Spleen (tissue), 11 donors: ENCODE measurements around the gene PTRH2. TPM values are rescaled to one million over a fixed set of nuclear protein-coding genes. Genes with fewer than 3 reads are reported as not detected.

Experiments used
- DNase-seq: peaks from one replicate; pipeline ENCODE4 v3.0.0-alpha.2; 2020
- H3K27ac ChIP-seq, 8 donors: fragments of 200-600 bp; sonication (generic) in 7 of 8; 1 replicate in 4 of 8; 2 replicates in 4 of 8; pipeline versions ENCODE4 v1.5.0 to v1.8.0; 2016 to 2021; ENCODE audit warnings: inconsistent platforms in 4 of 8, mild to moderate bottlenecking in 4 of 8, moderate library complexity in 1 of 8
- H3K27me3 ChIP-seq, 7 donors: fragments of 200-600 bp; sonication (generic) in 6 of 7; replicated peaks in 1 of 7; 1 replicate in 4 of 7; 2 replicates in 3 of 7; pipeline versions ENCODE4 v1.5.0 to v1.8.0; 2016 to 2021; ENCODE audit warnings: inconsistent platforms in 3 of 7, mild to moderate bottlenecking in 1 of 7
- H3K36me3 ChIP-seq, 6 donors: fragments of 200-600 bp; sonication (generic) in 5 of 6; 1 replicate in 4 of 6; 2 replicates in 2 of 6; pipeline versions ENCODE4 v1.5.0 to v1.8.0; 2016 to 2021; ENCODE audit warnings: inconsistent platforms in 2 of 6
- H3K4me1 ChIP-seq, 6 donors: fragments of 200-600 bp; sonication (generic) in 5 of 6; 1 replicate in 3 of 6; 2 replicates in 3 of 6; pipeline versions ENCODE4 v1.5.0 to v1.8.0; 2016 to 2021; ENCODE audit warnings: inconsistent platforms in 3 of 6
- H3K4me3 ChIP-seq, 8 donors: fragments of 200-600 bp; sonication (generic) in 7 of 8; 1 replicate in 4 of 8; 2 replicates in 4 of 8; pipeline versions ENCODE4 v1.5.0 to v1.8.0; 2016 to 2021; ENCODE audit warnings: inconsistent platforms in 4 of 8, mild to moderate bottlenecking in 4 of 8, moderate library complexity in 2 of 8
- H3K9me3 ChIP-seq, 8 donors: fragments of 200-600 bp; sonication (generic) in 7 of 8; 1 replicate in 4 of 8; 2 replicates in 4 of 8; pipeline versions ENCODE4 v1.5.0 to v1.8.0; 2016 to 2021; ENCODE audit warnings: inconsistent platforms in 4 of 8
- CTCF ChIP-seq, 11 experiments: fragments of 200-600 bp in 7 of 11; fragments of 450-650 bp in 4 of 11; sonication (generic) in 4 of 11; IDR thresholded peaks in 8 of 11; conservative IDR thresholded peaks in 3 of 11; 1 replicate in 7 of 11; 2 replicates in 4 of 11; pipeline versions ENCODE4 v1.4.0 to v1.8.0; 2016 to 2021; ENCODE audit warnings: antibody characterized with exemption in 11 of 11, inconsistent platforms in 4 of 11, mild to moderate bottlenecking in 1 of 11
- POLR2A ChIP-seq, 3 donors: fragments of 450-650 bp; IDR thresholded peaks; one replicate each; pipeline ENCODE4 v1.5.1; 2017; ENCODE audit warnings: antibody characterized with exemption in 3 of 3, mild to moderate bottlenecking in 1 of 3
- POLR2AphosphoS5 ChIP-seq, 3 donors: sonication (generic); formaldehyde crosslinking; IDR thresholded peaks; one replicate each; pipeline ENCODE4 v1.5.1; 2017; ENCODE audit warnings: antibody characterized with exemption in 3 of 3
- WGBS, 5 donors: extraction: QIAGEN DNeasy Blood & Tissue Kit in 3 of 5; methylation state at CpG; one replicate each; pipeline versions ENCODE4 v1.1.5 to v1.1.7; 2013 to 2018; 5-methylcytosine and 5-hydroxymethylcytosine counted together
- intact Hi-C: fragments of 100-400 bp; cut with DNase I; formaldehyde crosslinking; loops from one replicate; pipeline ENCODE4 v1.15.0; 2023; ENCODE audit warnings: low total_unique reads
- polyA plus RNA-seq, 3 donors: library from polyadenylated mRNA; stranded (reverse); fragments of 200-250 nt; gene quantifications; one replicate each; pipeline ENCODE4 v1.2.1, GENCODE V29; 2013
- total RNA-seq, 7 donors: library from RNA; depleted of rRNA in 3 of 7; stranded (reverse); fragments of >200 nt in 3 of 7; fragmentation: NEBNext Ultra II Directional in 4 of 7; extraction: Animal tissue kit (Norgen Biotek cat#: 25700) in 4 of 7; gene quantifications; one replicate each; pipeline versions ENCODE4 v1.1.0 to v1.2.1, GENCODE V29; 2016 to 2021
- donor health status: healthy with polysubstance abuse.
- donor health status: DM: no; HTN: no; CAD: no; lungs with moderate emphysema.
- donor health status: DM: no; HTN: no; CAD: no.
- donor health status: Bipolar disorder and iron deficiency.
- donor health status: healthy.
- donor health status: DM: no; HTN: no; CAD: no.
- donor health status: DM: yes; HTN: yes; CAD: no.

PTRH2 gene
- total and polyA plus RNA-seq, 10 donors, result 14.4 to 30.9 (median 21.8) TPM

DNA sequence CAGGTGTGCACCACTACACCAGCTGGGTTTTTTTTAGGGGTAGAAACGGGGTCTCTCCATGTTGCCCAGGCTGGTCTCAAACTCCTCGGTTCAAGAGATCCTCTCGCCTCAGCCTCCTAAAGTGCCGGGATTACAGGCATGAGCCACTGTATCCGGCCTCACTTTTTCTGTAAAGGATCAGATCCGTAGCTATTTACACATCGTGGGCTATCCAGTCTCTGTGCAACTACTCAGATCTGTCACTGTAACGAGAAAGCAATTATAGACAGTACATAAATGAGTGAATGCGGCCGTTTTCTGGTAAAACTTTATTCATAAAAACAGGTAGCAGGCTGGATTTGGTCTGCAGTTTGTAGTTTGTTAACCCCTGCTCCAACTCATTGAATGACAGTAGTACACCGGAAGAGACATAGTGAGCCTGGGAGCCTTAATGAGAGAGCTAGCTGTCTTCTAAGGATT lies 44.8 kb upstream of the PTRH2 start:
- WGBS, 5 donors, result 62 to 84% (median 80%) methylated on average over 11 of the region's 11 CpGs
- H3K4me1 ChIP-seq, result peaks cover 0 to 61% (median 26%) of the 10 kb centered on the region in 6 donors
- no peak for TF ChIP-seq POLR2AphosphoS5 (IDR thresholded peaks at IDR 0.05)
- no peak for TF ChIP-seq POLR2A (IDR thresholded peaks at IDR 0.05)
- no peak for TF ChIP-seq CTCF (IDR thresholded peaks at IDR 0.05 in 8 of 11, conservative IDR thresholded peaks at IDR 0.05 in 3 of 11)
- peak overlapping the region in 1 of 8 donors; percentile 7 for H3K4me3 ChIP-seq
- peak overlapping the region in 6 of 8 donors; percentile 5 to 73 (median 50) for H3K27ac ChIP-seq
- H3K9me3 ChIP-seq, result no peaks in the 10 kb centered on the region
- no peaks in the 10 kb centered on the region for H3K27me3 ChIP-seq
- no peak for DNase-seq
- H3K36me3 ChIP-seq, result peaks cover 0 to 70% (median 4%) of the 10 kb centered on the region in 6 donors
- intact Hi-C loops, result loop anchor here (5.0 kb wide), 1 partner anchor 100 kb away; no protein-coding TSS in a partner anchor

GRCh38 chr17:59748591-59748990 lies 41.4 kb upstream of the PTRH2 start:
- H3K4me1 ChIP-seq, result peaks cover 0 to 37% (median 15%) of the 10 kb centered on the region in 6 donors
- TF ChIP-seq CTCF (IDR thresholded peaks at IDR 0.05 in 8 of 11, conservative IDR thresholded peaks at IDR 0.05 in 3 of 11), result no peak
- TF ChIP-seq POLR2A (IDR thresholded peaks at IDR 0.05), result no peak
- TF ChIP-seq POLR2AphosphoS5 (IDR thresholded peaks at IDR 0.05), result no peak
- WGBS, 5 donors, result 96 to 100% (median 98%) methylated on average over 1 of the region's 1 CpG
- H3K27me3 ChIP-seq, result no peaks in the 10 kb centered on the region
- intact Hi-C loops, result no loop called here
- H3K36me3 ChIP-seq, result peaks cover 0 to 59% (median 0%) of the 10 kb centered on the region in 6 donors
- H3K27ac ChIP-seq, result no peak overlapping the region
- H3K4me3 ChIP-seq, result no peak overlapping the region
- H3K9me3 ChIP-seq, result peaks cover 0 to 3% (median 0%) of the 10 kb centered on the region in 8 donors
- no peak for DNase-seq

DNA sequence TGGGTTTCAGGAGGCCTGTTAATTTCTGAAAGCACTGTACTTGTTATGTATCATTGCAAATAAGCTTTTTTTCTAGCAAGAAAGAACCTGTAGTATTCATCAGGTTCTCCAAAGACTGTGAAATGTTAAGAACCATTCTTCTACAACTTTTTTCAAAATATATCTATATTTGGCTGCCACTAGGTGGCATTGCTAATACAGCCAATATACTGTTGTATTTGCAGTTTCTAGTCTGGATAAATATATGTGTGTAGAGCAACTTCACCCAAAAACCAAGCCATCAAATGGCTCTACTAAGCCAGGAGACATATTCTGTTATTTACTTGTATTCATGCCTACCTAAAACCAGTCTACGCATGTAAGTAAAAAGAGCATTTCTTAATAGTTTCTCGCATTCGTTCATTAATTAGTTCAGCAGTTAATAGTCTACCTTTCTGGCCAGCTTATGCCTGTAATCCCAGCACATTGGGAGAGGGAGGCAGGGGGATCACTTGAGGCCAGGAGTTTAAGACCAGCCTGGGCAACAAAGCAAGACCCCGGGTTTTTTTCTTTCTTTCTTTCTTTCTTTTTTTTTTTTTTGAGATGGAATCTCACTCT lies 39.7 kb upstream of the PTRH2 start:
- Histone ChIP-seq H3K4me1 (peaks cover 0 to 20% (median 3%) of the 10 kb centered on the region in 6 donors), H3K27ac (no peak overlapping the region), H3K27me3 (no peaks in the 10 kb centered on the region), H3K36me3 (peaks cover 0 to 63% (median 6%) of the 10 kb centered on the region in 6 donors), H3K9me3 (peaks cover 0 to 8% (median 0%) of the 10 kb centered on the region in 8 donors), H3K4me3 (no peak overlapping the region)
- no peak for DNase-seq
- TF ChIP-seq POLR2AphosphoS5 (IDR thresholded peaks at IDR 0.05), result no peak
- TF ChIP-seq POLR2A (IDR thresholded peaks at IDR 0.05), result no peak
- TF ChIP-seq CTCF (IDR thresholded peaks at IDR 0.05 in 8 of 11, conservative IDR thresholded peaks at IDR 0.05 in 3 of 11), result peak in 9 of 11 experiments; percentile 17 to 57 (median 47)
- intact Hi-C loops, result no loop called here
- WGBS, 5 donors, result 91 to 96% (median 94%) methylated on average over 4 of the region's 4 CpGs

DNA sequence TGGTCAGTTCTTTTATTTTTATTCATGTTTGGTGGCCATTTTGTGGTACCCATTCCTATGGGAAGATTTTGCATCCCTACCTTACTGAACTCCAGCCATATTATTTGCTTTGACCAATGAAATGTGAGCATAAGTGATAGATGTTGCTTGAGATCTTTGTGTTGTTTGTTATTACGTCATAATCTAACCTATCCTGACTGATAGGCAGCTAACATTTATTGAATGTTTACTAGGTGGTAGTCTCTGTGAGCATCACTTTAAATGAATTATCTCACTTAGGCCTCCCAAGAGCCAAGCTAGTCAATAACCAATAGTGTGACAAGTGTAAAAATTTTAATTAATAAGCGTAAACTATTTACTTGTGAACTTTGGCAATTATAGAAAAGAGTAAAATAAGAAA lies 37.8 kb upstream of the PTRH2 start:
- no peak for DNase-seq
- H3K4me1 ChIP-seq, result peaks cover 0 to 9% (median 0%) of the 10 kb centered on the region in 6 donors
- no peak for TF ChIP-seq CTCF (IDR thresholded peaks at IDR 0.05 in 8 of 11, conservative IDR thresholded peaks at IDR 0.05 in 3 of 11)
- no peak for TF ChIP-seq POLR2AphosphoS5 (IDR thresholded peaks at IDR 0.05)
- TF ChIP-seq POLR2A (IDR thresholded peaks at IDR 0.05), result no peak
- intact Hi-C loops, result no loop called here
- H3K36me3 ChIP-seq, result peaks cover 0 to 71% (median 11%) of the 10 kb centered on the region in 6 donors
- peaks cover 0 to 8% (median 0%) of the 10 kb centered on the region in 8 donors for H3K9me3 ChIP-seq
- 92 to 98% (median 96%) methylated on average over 2 of the region's 2 CpGs for WGBS, 5 donors
- H3K27ac ChIP-seq, result no peak overlapping the region
- H3K27me3 ChIP-seq, result no peaks in the 10 kb centered on the region
- no peak overlapping the region for H3K4me3 ChIP-seq
